ENCODE data around the gene TTC12. TPM values are rescaled to one million over a fixed set of nuclear protein-coding genes. Genes with fewer than 3 reads are reported as not detected.

The TTC12 gene
- total and polyA plus RNA-seq, 2 of the 8 experiments (the other 6 are each of a cell fraction or from before 2014, with no cell fraction given) = 4.7 to 9.0 TPM

DNA sequence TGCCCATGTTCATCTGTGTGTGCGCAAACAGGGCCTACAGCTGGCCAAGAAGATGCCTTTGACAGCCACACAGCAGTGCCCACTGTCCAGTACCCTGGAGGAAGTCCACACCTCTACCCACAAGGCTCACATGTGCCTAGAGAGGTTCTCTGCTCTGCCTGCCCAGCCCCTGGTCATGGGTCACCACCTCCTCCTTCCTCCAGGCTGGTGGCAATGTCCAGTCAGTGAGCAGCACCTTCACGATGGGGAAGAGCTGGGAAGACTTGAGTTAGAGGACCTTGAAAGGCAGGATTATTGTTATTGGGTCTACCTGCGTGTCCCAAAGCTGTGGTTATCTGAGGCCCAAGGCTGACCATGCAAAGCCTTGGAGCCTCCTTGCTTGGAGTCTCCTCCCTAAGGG, 28.4 kb upstream of the TTC12 start (continued):
- TF ChIP-seq, protein P1, sequence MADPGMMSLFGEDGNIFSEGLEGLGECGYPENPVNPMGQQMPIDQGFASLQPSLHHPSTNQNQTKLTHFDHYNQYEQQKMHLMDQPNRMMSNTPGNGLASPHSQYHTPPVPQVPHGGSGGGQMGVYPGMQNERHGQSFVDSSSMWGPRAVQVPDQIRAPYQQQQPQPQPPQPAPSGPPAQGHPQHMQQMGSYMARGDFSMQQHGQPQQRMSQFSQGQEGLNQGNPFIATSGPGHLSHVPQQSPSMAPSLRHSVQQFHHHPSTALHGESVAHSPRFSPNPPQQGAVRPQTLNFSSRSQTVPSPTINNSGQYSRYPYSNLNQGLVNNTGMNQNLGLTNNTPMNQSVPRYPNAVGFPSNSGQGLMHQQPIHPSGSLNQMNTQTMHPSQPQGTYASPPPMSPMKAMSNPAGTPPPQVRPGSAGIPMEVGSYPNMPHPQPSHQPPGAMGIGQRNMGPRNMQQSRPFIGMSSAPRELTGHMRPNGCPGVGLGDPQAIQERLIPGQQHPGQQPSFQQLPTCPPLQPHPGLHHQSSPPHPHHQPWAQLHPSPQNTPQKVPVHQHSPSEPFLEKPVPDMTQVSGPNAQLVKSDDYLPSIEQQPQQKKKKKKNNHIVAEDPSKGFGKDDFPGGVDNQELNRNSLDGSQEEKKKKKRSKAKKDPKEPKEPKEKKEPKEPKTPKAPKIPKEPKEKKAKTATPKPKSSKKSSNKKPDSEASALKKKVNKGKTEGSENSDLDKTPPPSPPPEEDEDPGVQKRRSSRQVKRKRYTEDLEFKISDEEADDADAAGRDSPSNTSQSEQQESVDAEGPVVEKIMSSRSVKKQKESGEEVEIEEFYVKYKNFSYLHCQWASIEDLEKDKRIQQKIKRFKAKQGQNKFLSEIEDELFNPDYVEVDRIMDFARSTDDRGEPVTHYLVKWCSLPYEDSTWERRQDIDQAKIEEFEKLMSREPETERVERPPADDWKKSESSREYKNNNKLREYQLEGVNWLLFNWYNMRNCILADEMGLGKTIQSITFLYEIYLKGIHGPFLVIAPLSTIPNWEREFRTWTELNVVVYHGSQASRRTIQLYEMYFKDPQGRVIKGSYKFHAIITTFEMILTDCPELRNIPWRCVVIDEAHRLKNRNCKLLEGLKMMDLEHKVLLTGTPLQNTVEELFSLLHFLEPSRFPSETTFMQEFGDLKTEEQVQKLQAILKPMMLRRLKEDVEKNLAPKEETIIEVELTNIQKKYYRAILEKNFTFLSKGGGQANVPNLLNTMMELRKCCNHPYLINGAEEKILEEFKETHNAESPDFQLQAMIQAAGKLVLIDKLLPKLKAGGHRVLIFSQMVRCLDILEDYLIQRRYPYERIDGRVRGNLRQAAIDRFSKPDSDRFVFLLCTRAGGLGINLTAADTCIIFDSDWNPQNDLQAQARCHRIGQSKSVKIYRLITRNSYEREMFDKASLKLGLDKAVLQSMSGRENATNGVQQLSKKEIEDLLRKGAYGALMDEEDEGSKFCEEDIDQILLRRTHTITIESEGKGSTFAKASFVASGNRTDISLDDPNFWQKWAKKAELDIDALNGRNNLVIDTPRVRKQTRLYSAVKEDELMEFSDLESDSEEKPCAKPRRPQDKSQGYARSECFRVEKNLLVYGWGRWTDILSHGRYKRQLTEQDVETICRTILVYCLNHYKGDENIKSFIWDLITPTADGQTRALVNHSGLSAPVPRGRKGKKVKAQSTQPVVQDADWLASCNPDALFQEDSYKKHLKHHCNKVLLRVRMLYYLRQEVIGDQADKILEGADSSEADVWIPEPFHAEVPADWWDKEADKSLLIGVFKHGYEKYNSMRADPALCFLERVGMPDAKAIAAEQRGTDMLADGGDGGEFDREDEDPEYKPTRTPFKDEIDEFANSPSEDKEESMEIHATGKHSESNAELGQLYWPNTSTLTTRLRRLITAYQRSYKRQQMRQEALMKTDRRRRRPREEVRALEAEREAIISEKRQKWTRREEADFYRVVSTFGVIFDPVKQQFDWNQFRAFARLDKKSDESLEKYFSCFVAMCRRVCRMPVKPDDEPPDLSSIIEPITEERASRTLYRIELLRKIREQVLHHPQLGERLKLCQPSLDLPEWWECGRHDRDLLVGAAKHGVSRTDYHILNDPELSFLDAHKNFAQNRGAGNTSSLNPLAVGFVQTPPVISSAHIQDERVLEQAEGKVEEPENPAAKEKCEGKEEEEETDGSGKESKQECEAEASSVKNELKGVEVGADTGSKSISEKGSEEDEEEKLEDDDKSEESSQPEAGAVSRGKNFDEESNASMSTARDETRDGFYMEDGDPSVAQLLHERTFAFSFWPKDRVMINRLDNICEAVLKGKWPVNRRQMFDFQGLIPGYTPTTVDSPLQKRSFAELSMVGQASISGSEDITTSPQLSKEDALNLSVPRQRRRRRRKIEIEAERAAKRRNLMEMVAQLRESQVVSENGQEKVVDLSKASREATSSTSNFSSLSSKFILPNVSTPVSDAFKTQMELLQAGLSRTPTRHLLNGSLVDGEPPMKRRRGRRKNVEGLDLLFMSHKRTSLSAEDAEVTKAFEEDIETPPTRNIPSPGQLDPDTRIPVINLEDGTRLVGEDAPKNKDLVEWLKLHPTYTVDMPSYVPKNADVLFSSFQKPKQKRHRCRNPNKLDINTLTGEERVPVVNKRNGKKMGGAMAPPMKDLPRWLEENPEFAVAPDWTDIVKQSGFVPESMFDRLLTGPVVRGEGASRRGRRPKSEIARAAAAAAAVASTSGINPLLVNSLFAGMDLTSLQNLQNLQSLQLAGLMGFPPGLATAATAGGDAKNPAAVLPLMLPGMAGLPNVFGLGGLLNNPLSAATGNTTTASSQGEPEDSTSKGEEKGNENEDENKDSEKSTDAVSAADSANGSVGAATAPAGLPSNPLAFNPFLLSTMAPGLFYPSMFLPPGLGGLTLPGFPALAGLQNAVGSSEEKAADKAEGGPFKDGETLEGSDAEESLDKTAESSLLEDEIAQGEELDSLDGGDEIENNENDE (IDR thresholded peaks at IDR 0.05; ENCODE audit: insufficient replicate concordance, low read length) = no peak
- no peak for TF ChIP-seq BCL11A (IDR thresholded peaks at IDR 0.05; ENCODE audit: low read depth in 2 of 2, low read length in 2 of 2)
- no peak for TF ChIP-seq EGR1 (IDR thresholded peaks at IDR 0.05; ENCODE audit: borderline replicate concordance, low read depth, low read length)
- TF ChIP-seq ZNF274 (IDR thresholded peaks at IDR 0.05; ENCODE audit: borderline replicate concordance, extremely low read depth, low read length) = no peak
- TF ChIP-seq HDAC2 (IDR thresholded peaks at IDR 0.05; ENCODE audit: borderline replicate concordance in 1 of 2, low read depth in 2 of 2, low read length in 2 of 2) = no peak
- TF ChIP-seq NANOG (IDR thresholded peaks at IDR 0.05; ENCODE audit: insufficient read depth, low read depth, low read length, poor library complexity, severe bottlenecking) = no peak
- TF ChIP-seq FOSL1 (IDR thresholded peaks at IDR 0.05; ENCODE audit: insufficient read depth, low read depth, low read length) = no peak
- TF ChIP-seq SIN3A (conservative IDR thresholded peaks at IDR 0.05 in 1 of 2, IDR thresholded peaks at IDR 0.05 in 1 of 2; ENCODE audit: low read depth in 1 of 2, low read length in 2 of 2) = no peak
- TF ChIP-seq, protein P2, sequence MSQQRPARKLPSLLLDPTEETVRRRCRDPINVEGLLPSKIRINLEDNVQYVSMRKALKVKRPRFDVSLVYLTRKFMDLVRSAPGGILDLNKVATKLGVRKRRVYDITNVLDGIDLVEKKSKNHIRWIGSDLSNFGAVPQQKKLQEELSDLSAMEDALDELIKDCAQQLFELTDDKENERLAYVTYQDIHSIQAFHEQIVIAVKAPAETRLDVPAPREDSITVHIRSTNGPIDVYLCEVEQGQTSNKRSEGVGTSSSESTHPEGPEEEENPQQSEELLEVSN (IDR thresholded peaks at IDR 0.05) = no peak
- TF ChIP-seq TCF12 (IDR thresholded peaks at IDR 0.05; ENCODE audit: low read depth, low read length) = no peak
